ENCODE measurements around the gene GPR18. TPM values are rescaled to one million over a fixed set of nuclear protein-coding genes. Genes with fewer than 3 reads are reported as not detected.

GPR18 gene
- total RNA-seq, 1 donor from 2014 or later: 0.59 TPM

DNA sequence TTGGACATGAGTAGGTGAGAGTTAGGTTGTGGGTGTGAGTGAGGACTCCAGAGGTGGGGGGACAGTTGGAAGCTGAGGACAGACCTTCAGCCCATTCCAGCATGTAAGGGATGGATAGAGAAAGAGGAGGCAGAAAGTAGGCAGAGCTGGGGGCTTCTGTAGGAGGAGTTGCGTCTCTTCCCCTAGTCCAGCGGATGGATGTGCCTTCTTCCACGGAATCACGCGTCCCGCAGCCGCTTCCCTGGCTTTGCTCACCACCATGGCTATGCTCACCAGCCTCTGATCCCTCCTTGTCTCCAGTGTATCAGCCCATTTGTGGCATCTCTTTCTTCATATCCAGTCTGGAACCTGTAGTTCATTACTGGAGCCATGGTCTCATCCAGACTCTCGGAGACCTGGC is 52.0 kb downstream of the GPR18 start:
- H3K4me3 Mint-ChIP-seq (ENCODE audit: unreplicated experiment): no peak overlapping the region
- no peak overlapping the region for H2AFZ ChIP-seq (ENCODE audit: low read depth, low read length)
- FAIRE-seq: no peak
- TF ChIP-seq, protein P1, sequence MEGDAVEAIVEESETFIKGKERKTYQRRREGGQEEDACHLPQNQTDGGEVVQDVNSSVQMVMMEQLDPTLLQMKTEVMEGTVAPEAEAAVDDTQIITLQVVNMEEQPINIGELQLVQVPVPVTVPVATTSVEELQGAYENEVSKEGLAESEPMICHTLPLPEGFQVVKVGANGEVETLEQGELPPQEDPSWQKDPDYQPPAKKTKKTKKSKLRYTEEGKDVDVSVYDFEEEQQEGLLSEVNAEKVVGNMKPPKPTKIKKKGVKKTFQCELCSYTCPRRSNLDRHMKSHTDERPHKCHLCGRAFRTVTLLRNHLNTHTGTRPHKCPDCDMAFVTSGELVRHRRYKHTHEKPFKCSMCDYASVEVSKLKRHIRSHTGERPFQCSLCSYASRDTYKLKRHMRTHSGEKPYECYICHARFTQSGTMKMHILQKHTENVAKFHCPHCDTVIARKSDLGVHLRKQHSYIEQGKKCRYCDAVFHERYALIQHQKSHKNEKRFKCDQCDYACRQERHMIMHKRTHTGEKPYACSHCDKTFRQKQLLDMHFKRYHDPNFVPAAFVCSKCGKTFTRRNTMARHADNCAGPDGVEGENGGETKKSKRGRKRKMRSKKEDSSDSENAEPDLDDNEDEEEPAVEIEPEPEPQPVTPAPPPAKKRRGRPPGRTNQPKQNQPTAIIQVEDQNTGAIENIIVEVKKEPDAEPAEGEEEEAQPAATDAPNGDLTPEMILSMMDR (IDR thresholded peaks at IDR 0.05; ENCODE audit: insufficient read depth, low read depth, low read length): no peak
- TF ChIP-seq EZH2 (IDR thresholded peaks at IDR 0.05; ENCODE audit: insufficient read depth, low read length): no peak
- peaks cover 14% of the 10 kb centered on the region for H3K36me3 Mint-ChIP-seq (ENCODE audit: low read depth, unreplicated experiment)
- H3K4me1 Mint-ChIP-seq (ENCODE audit: low read depth, unreplicated experiment): peaks cover 12% of the 10 kb centered on the region
- no peaks in the 10 kb centered on the region for H3K4me1 ChIP-seq (ENCODE audit: insufficient read depth, low read length)
- H3K9me3 ChIP-seq (ENCODE audit: insufficient read depth, low read depth, low read length): no peaks in the 10 kb centered on the region
- no peak overlapping the region for H3K9ac ChIP-seq (ENCODE audit: low read length)
- no peaks in the 10 kb centered on the region for H3K36me3 ChIP-seq (ENCODE audit: insufficient read depth, low read length)
- peaks cover 73% of the 10 kb centered on the region for H4K20me1 ChIP-seq (ENCODE audit: insufficient read depth, low read length)
- peaks cover 2% of the 10 kb centered on the region for H3K9me3 Mint-ChIP-seq (ENCODE audit: unreplicated experiment)
- no peak overlapping the region for H3K27ac Mint-ChIP-seq (ENCODE audit: unreplicated experiment)
- no peak overlapping the region for H3K4me2 ChIP-seq (ENCODE audit: low read length)
- no peak overlapping the region for H3K27ac ChIP-seq (ENCODE audit: low read depth, low read length)
- H3K27me3 Mint-ChIP-seq (ENCODE audit: low read depth, unreplicated experiment): no peaks in the 10 kb centered on the region
- peaks cover 88% of the 10 kb centered on the region for H3K79me2 ChIP-seq (ENCODE audit: insufficient read depth, low read length)
- no peak overlapping the region for H3K4me3 ChIP-seq (ENCODE audit: insufficient read depth, low read depth, low read length)
- DNase-seq (ENCODE audit: low read depth): no peak
- H3K27me3 ChIP-seq (ENCODE audit: insufficient read depth, low read length): no peaks in the 10 kb centered on the region

DNA sequence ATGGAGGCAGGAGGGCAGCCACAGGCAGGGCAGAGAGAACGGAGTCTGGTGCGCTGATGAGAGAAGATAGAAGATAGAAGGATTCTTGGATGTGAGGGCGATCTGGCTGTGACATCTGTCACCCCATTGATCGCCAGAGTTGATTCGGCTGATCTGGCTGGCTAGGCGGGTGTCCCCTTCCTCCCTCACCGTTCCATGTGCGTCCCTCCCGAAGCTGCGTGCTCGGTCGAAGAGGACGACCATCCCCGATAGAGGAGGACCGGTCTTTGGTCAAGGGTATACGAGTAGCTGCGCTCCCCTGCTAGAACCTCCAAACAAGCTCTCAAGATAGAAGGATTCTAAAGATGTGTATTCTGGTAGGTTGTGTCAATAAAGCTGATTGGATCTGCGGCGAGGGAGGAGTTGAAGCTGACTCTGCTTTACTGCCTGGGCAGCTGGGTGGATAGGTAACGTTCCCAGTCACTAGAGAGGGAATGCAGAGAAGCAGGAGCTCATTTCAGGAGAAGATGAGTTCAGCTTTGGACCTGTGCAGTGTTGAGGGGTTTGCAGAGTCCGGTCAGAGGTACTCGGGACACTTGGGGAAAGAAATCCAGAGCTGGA is 52.5 kb downstream of the GPR18 start:
- H3K4me3 ChIP-seq (ENCODE audit: insufficient read depth, low read depth, low read length): no peak overlapping the region
- H3K27ac ChIP-seq (ENCODE audit: low read depth, low read length): no peak overlapping the region
- no peaks in the 10 kb centered on the region for H3K4me1 ChIP-seq (ENCODE audit: insufficient read depth, low read length)
- no peak overlapping the region for H2AFZ ChIP-seq (ENCODE audit: low read depth, low read length)
- peaks cover 68% of the 10 kb centered on the region for H4K20me1 ChIP-seq (ENCODE audit: insufficient read depth, low read length)
- no peaks in the 10 kb centered on the region for H3K27me3 ChIP-seq (ENCODE audit: insufficient read depth, low read length)
- H3K27ac Mint-ChIP-seq (ENCODE audit: unreplicated experiment): no peak overlapping the region
- no peak overlapping the region for H3K4me3 Mint-ChIP-seq (ENCODE audit: unreplicated experiment)
- TF ChIP-seq, protein P1 (IDR thresholded peaks at IDR 0.05; ENCODE audit: insufficient read depth, low read depth, low read length): no peak
- TF ChIP-seq EZH2 (IDR thresholded peaks at IDR 0.05; ENCODE audit: insufficient read depth, low read length): no peak
- no peaks in the 10 kb centered on the region for H3K9me3 ChIP-seq (ENCODE audit: insufficient read depth, low read depth, low read length)
- DNase-seq (ENCODE audit: low read depth) (no peak), FAIRE-seq (no peak)
- peaks cover 12% of the 10 kb centered on the region for H3K4me1 Mint-ChIP-seq (ENCODE audit: low read depth, unreplicated experiment)
- no peaks in the 10 kb centered on the region for H3K36me3 ChIP-seq (ENCODE audit: insufficient read depth, low read length)
- peaks cover 2% of the 10 kb centered on the region for H3K9me3 Mint-ChIP-seq (ENCODE audit: unreplicated experiment)
- peaks cover 14% of the 10 kb centered on the region for H3K36me3 Mint-ChIP-seq (ENCODE audit: low read depth, unreplicated experiment)
- no peak overlapping the region for H3K9ac ChIP-seq (ENCODE audit: low read length)
- no peaks in the 10 kb centered on the region for H3K27me3 Mint-ChIP-seq (ENCODE audit: low read depth, unreplicated experiment)
- no peak overlapping the region for H3K4me2 ChIP-seq (ENCODE audit: low read length)
- peaks cover 90% of the 10 kb centered on the region for H3K79me2 ChIP-seq (ENCODE audit: insufficient read depth, low read length)

Other genes starting within 250 kb of the GPR18 start
- 61.0 and 64.8 TPM in 2 replicates for gene UBAC2, start 57.5 kb downstream of the GPR18 start, total RNA-seq
- gene GPR183, start 49.0 kb upstream of the GPR18 start, total RNA-seq: 4.9 and 5.6 TPM in 2 replicates
- 118 and 132 TPM in 2 replicates for gene TM9SF2, start 243.1 kb upstream of the GPR18 start, total RNA-seq

Data from astrocyte (in vitro differentiated cells and primary cell).